IMR-90 (cell line): Measurements from ENCODE around the gene IPO13. TPM values are rescaled to one million over a fixed set of nuclear protein-coding genes. Genes with fewer than 3 reads are reported as not detected.

ENCODE experiments used
- ATAC-seq: fragments of 200-7000 bp; cut with Tn5 transposase; 2 replicates; pipeline ENCODE4 v1.9.1; 2020; ENCODE audit warnings: low read depth, mild to moderate bottlenecking, moderate library complexity
- BruUV-seq: library from RNA; stranded (reverse); fragments of 400-500 nt; replicated peaks from 2 replicates; lab custom pipeline; 2021; lab: Mats Ljungman, UMichigan
- CTCF ChIA-PET: fragments of 300-600 bp; formaldehyde crosslinking; extraction: SDS; loops from one replicate; lab custom pipeline; 2021; ENCODE audit warnings: antibody characterized with exemption; lab: Yijun Ruan, JAX
- POLR2A ChIA-PET: fragments of 300-600 bp; sonication (Branson Sonifier 250); formaldehyde crosslinking; loops from one replicate; lab custom pipeline; 2022; ENCODE audit warnings: antibody characterized with exemption; ENCODE audit not compliant: unreplicated experiment; lab: Charles Lee
- DNase-seq: peaks from one replicate; pipeline ENCODE4 v3.0.0; 2013
- H2AFZ ChIP-seq: replicated peaks from 2 replicates; pipeline ENCODE3; 2013; ENCODE audit warnings: low read length, mild to moderate bottlenecking; ENCODE audit not compliant: poor library complexity
- H2AK5ac ChIP-seq: 2 replicates; pipeline ENCODE4 v1.6.1; 2013; ENCODE audit warnings: low read depth, low read length, inconsistent platforms
- H2AK9ac ChIP-seq: replicated peaks from 2 replicates; pipeline ENCODE3; 2013; ENCODE audit warnings: mild to moderate bottlenecking, low read depth, low read length, moderate library complexity; ENCODE audit not compliant: poor library complexity
- H2BK120ac ChIP-seq: 2 replicates; pipeline ENCODE4 v1.6.1; 2013; ENCODE audit warnings: low read depth, low read length, inconsistent platforms
- H2BK15ac ChIP-seq: 3 replicates; pipeline ENCODE4 v1.6.1; 2013; ENCODE audit warnings: low read depth, low read length, inconsistent platforms
- H2BK20ac ChIP-seq: 2 replicates; pipeline ENCODE4 v1.6.1; 2013; ENCODE audit warnings: low read depth, mild to moderate bottlenecking, inconsistent platforms, low read length, moderate library complexity
- H2BK5ac ChIP-seq: 2 replicates; pipeline ENCODE4 v1.6.1; 2013; ENCODE audit warnings: mild to moderate bottlenecking, low read depth, low read length, inconsistent platforms; ENCODE audit not compliant: poor library complexity, severe bottlenecking
- H3K14ac ChIP-seq: replicated peaks from 2 replicates; pipeline ENCODE4 v1.6.1; 2013; ENCODE audit warnings: low read depth, low read length, inconsistent platforms
- H3K18ac ChIP-seq: 2 replicates; pipeline ENCODE4 v1.6.1; 2013; ENCODE audit warnings: low read depth, low read length, control low read depth
- H3K23ac ChIP-seq: 2 replicates; pipeline ENCODE4 v1.6.1; 2013; ENCODE audit warnings: low read depth, low read length, inconsistent platforms
- H3K27ac ChIP-seq: 2 replicates; pipeline ENCODE4 v1.5.1; 2013; ENCODE audit warnings: mild to moderate bottlenecking, control low read depth, low read length; ENCODE audit not compliant: insufficient read depth
- H3K27me3 ChIP-seq: 2 replicates; pipeline ENCODE4 v1.6.1; 2013; ENCODE audit warnings: low read length; ENCODE audit not compliant: control insufficient read depth, insufficient read depth
- H3K36me3 ChIP-seq: 2 replicates; pipeline ENCODE4 v1.6.1; 2013; ENCODE audit warnings: low read length, mixed read lengths; ENCODE audit not compliant: control insufficient read depth, insufficient read depth
- H3K4ac ChIP-seq: 2 replicates; pipeline ENCODE4 v1.6.1; 2013; ENCODE audit warnings: low read depth, low read length, inconsistent platforms
- H3K4me1 ChIP-seq: 2 replicates; pipeline ENCODE4 v1.6.1; 2013; ENCODE audit warnings: low read length, mixed read lengths; ENCODE audit not compliant: control insufficient read depth, insufficient read depth
- H3K4me2 ChIP-seq: 2 replicates; pipeline ENCODE4 v1.6.1; 2013; ENCODE audit warnings: low read depth, mild to moderate bottlenecking, control low read depth, low read length, moderate library complexity
- H3K4me3 ChIP-seq: 2 replicates; pipeline ENCODE4 v1.5.1; 2013; ENCODE audit warnings: low read depth, mild to moderate bottlenecking, control low read depth, low read length, moderate library complexity; ENCODE audit not compliant: insufficient read depth
- H3K56ac ChIP-seq: 2 replicates; pipeline ENCODE4 v1.6.1; 2013; ENCODE audit warnings: low read length, inconsistent platforms; ENCODE audit not compliant: insufficient read depth; ENCODE audit errors: extremely low read depth
- H3K79me1 ChIP-seq, 2 experiments: 2 replicates each; pipeline ENCODE4 v1.6.1; 2013; ENCODE audit warnings: low read length in 2 of 2, inconsistent platforms in 1 of 2, low read depth in 1 of 2
- H3K9ac ChIP-seq: 2 replicates; pipeline ENCODE4 v1.6.1; 2013; ENCODE audit warnings: low read depth, low read length, control low read depth
- H3K9me1 ChIP-seq: 2 replicates; pipeline ENCODE4 v1.6.1; 2013; ENCODE audit warnings: low read length, inconsistent platforms; ENCODE audit not compliant: insufficient read depth
- H3K9me3 ChIP-seq: 2 replicates; pipeline ENCODE4 v1.6.1; 2013; ENCODE audit warnings: low read length; ENCODE audit not compliant: control insufficient read depth, insufficient read depth
- H4K20me1 ChIP-seq: 2 replicates; pipeline ENCODE4 v1.6.1; 2013; ENCODE audit warnings: low read length, inconsistent platforms; ENCODE audit not compliant: insufficient read depth
- H4K5ac ChIP-seq: 2 replicates; pipeline ENCODE4 v1.6.1; 2013; ENCODE audit warnings: mild to moderate bottlenecking, low read depth, low read length, control low read depth
- H4K8ac ChIP-seq, 2 experiments: 2 replicates each; pipeline ENCODE4 v1.6.1; 2013; ENCODE audit warnings: low read depth in 2 of 2, low read length in 2 of 2, control low read depth in 1 of 2, inconsistent platforms in 1 of 2
- H4K91ac ChIP-seq: 2 replicates; pipeline ENCODE4 v1.6.1; 2013; ENCODE audit warnings: low read depth, low read length, inconsistent platforms; ENCODE audit not compliant: insufficient read depth
- BHLHE40 ChIP-seq: fragments of 150-350 bp; IDR thresholded peaks from 2 replicates; pipeline ENCODE4 v1.6.1; 2016; ENCODE audit warnings: mild to moderate bottlenecking, low read depth, low read length
- CEBPB ChIP-seq: IDR thresholded peaks from 2 replicates; pipeline ENCODE4 v1.6.1; 2012; ENCODE audit warnings: low read depth, low read length, improper control_type of control experiment
- CHD1 ChIP-seq: IDR thresholded peaks from 2 replicates; pipeline ENCODE4 v1.6.1; 2012; ENCODE audit warnings: low read depth, low read length, improper control_type of control experiment
- FOS ChIP-seq: fragments of 150-350 bp; IDR thresholded peaks from 2 replicates; pipeline ENCODE4 v1.6.1; 2016; ENCODE audit warnings: low read depth, low read length
- MAFK ChIP-seq: IDR thresholded peaks from 2 replicates; pipeline ENCODE4 v1.6.1; 2012; ENCODE audit warnings: low read depth, low read length, improper control_type of control experiment
- MAZ ChIP-seq: IDR thresholded peaks from 2 replicates; pipeline ENCODE4 v1.6.1; 2012; ENCODE audit warnings: low read depth, mild to moderate bottlenecking, low read length, improper control_type of control experiment, moderate library complexity, borderline replicate concordance
- MXI1 ChIP-seq: IDR thresholded peaks from 2 replicates; pipeline ENCODE4 v1.6.1; 2012; ENCODE audit warnings: low read depth, mild to moderate bottlenecking, low read length, moderate library complexity, borderline replicate concordance
- NFE2L2 ChIP-seq: fragments of 150-350 bp; IDR thresholded peaks from 2 replicates; pipeline ENCODE4 v1.6.1; 2016; ENCODE audit warnings: low read depth, mild to moderate bottlenecking, low read length
- POLR2A ChIP-seq: IDR thresholded peaks from 2 replicates; pipeline ENCODE4 v1.6.1; 2012; ENCODE audit warnings: mild to moderate bottlenecking, low read depth, low read length
- RAD21 ChIP-seq: IDR thresholded peaks from 2 replicates; pipeline ENCODE4 v1.6.1; 2012; ENCODE audit warnings: low read length, improper control_type of control experiment
- RCOR1 ChIP-seq: IDR thresholded peaks from 2 replicates; pipeline ENCODE4 v1.6.1; 2012; ENCODE audit warnings: mild to moderate bottlenecking, low read length, improper control_type of control experiment; ENCODE audit not compliant: insufficient replicate concordance
- RFX5 ChIP-seq: IDR thresholded peaks from 2 replicates; pipeline ENCODE4 v1.8.0; 2012; ENCODE audit warnings: low read depth, mild to moderate bottlenecking, low read length, moderate library complexity
- SMC3 ChIP-seq: fragments of 150-350 bp; IDR thresholded peaks from 2 replicates; pipeline ENCODE4 v1.6.1; 2016; ENCODE audit warnings: low read depth, mild to moderate bottlenecking, antibody characterized with exemption, low read length, moderate library complexity
- WGBS, 2 experiments: methylation state at CpG; one replicate each; pipeline versions ENCODE4 v1.1.5 to v1.1.7; 2013; ENCODE audit warnings: missing lambda C conversion rate in 2 of 2; ENCODE audit not compliant: insufficient read length in 1 of 2; ENCODE audit errors: extremely low coverage in 2 of 2; 5-methylcytosine and 5-hydroxymethylcytosine counted together
- dilution Hi-C: fragments of 300-500 bp; cut with HindIII; formaldehyde crosslinking; loops from one replicate; pipeline ENCODE4 v1.14.3; 2018; ENCODE audit warnings: low sequenced_read_pairs; ENCODE audit not compliant: unreplicated experiment
- in situ Hi-C: fragments of 300-500 bp; cut with MboI; formaldehyde crosslinking; loops from 3 replicates; pipeline ENCODE4 v1.14.3; 2019; ENCODE audit warnings: low sequenced_read_pairs, inconsistent platforms, mixed read lengths
- intact Hi-C: fragments of 100-400 bp; cut with micrococcal nuclease; formaldehyde crosslinking; loops from 2 replicates; pipeline ENCODE4 v1.10.0; 2022
- polyA plus RNA-seq, 3 experiments: library from polyadenylated mRNA; depleted of rRNA; stranded (reverse); fragments of >200 nt; gene quantifications; 2 replicates each; pipeline ENCODE4 v1.2.3, GENCODE V29; 2012; ENCODE audit warnings: low replicate concordance in 1 of 3
- total RNA-seq: library from RNA; depleted of rRNA; stranded (reverse); fragments of >200 nt; gene quantifications from 2 replicates; pipeline ENCODE4 v1.2.3, GENCODE V29; 2012
- TF ChIP-seq, protein P1 (sequence below): conservative IDR thresholded peaks from 2 replicates; pipeline ENCODE4 v1.5.1; 2012; ENCODE audit warnings: mild to moderate bottlenecking, low read depth, low read length, improper control_type of control experiment
- TF ChIP-seq, protein P2 (sequence below): fragments of 150-350 bp; IDR thresholded peaks from 2 replicates; pipeline ENCODE4 v1.6.1; 2016; ENCODE audit warnings: low read depth, mild to moderate bottlenecking, low read length, moderate library complexity, borderline replicate concordance
- TF ChIP-seq, protein P3 (sequence below): fragments of 150-350 bp; IDR thresholded peaks from 2 replicates; pipeline ENCODE4 v1.6.1; 2017; ENCODE audit warnings: mild to moderate bottlenecking, antibody characterized with exemption, low read length, low read depth

Gene IPO13
- total and polyA plus RNA-seq, 2 of the 4 experiments (the other 2 are of a cell fraction), result 15.2 to 18.7 TPM

DNA sequence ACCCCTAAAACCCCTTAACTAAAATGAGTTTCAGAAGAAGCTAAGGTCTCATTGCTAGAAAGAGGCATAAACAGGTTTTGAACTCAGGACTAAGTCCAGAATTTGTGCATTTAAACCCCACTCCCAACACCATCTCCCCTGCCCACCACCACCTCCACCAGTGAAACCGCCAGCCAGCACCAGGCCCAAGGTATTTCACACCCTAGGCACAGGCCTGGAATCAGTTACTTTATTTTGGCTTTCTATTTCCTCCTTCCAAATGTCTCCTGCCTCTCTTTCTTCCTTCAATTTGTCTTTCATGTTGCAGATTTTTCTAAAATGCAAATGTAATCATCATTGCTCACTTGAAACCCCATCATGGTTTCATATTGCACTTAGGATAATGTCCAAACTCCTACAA, 1.9 kb upstream of the IPO13 start:
- Histone ChIP-seq H3K79me1 (peaks cover 9 to 31% of the 10 kb centered on the region in 2 experiments; a peak in 3 of 4 replicates), H4K91ac (no peak overlapping the region), H2AK9ac (no peak overlapping the region), H2AK5ac (no peak overlapping the region), H2BK5ac (no peak overlapping the region), H3K18ac (no peak overlapping the region), H3K14ac (no peak overlapping the region), H2BK20ac (no peak overlapping the region), H2AFZ (no peak overlapping the region), H3K56ac (no peak overlapping the region), H2BK15ac (no peak overlapping the region), H3K4ac (no peak overlapping the region), H3K4me3 (no peak overlapping the region), H3K23ac (no peak overlapping the region), H4K20me1 (no peaks in the 10 kb centered on the region), H3K36me3 (peaks cover 3% of the 10 kb centered on the region), H4K8ac (no peak overlapping the region), H3K27ac (no peak overlapping the region), H3K9ac (no peak overlapping the region), H3K4me2 (no peak overlapping the region), H4K5ac (no peak overlapping the region), H3K27me3 (no peaks in the 10 kb centered on the region), H3K9me3 (no peaks in the 10 kb centered on the region), H3K9me1 (peaks cover 14% of the 10 kb centered on the region), H2BK120ac (no peak overlapping the region), H3K4me1 (peaks cover 15% of the 10 kb centered on the region)
- POLR2A ChIA-PET, result no interaction called here
- BruUV-seq, result no TSS peak
- TF ChIP-seq, protein P1, sequence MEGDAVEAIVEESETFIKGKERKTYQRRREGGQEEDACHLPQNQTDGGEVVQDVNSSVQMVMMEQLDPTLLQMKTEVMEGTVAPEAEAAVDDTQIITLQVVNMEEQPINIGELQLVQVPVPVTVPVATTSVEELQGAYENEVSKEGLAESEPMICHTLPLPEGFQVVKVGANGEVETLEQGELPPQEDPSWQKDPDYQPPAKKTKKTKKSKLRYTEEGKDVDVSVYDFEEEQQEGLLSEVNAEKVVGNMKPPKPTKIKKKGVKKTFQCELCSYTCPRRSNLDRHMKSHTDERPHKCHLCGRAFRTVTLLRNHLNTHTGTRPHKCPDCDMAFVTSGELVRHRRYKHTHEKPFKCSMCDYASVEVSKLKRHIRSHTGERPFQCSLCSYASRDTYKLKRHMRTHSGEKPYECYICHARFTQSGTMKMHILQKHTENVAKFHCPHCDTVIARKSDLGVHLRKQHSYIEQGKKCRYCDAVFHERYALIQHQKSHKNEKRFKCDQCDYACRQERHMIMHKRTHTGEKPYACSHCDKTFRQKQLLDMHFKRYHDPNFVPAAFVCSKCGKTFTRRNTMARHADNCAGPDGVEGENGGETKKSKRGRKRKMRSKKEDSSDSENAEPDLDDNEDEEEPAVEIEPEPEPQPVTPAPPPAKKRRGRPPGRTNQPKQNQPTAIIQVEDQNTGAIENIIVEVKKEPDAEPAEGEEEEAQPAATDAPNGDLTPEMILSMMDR, result no peak
- TF ChIP-seq CEBPB, result no peak
- TF ChIP-seq POLR2A, result no peak
- no peak for TF ChIP-seq MAZ
- TF ChIP-seq MXI1, result no peak
- TF ChIP-seq FOS, result no peak
- TF ChIP-seq NFE2L2, result no peak
- no peak for TF ChIP-seq MAFK
- TF ChIP-seq RCOR1, result no peak
- no peak for TF ChIP-seq RFX5
- TF ChIP-seq, protein P2, sequence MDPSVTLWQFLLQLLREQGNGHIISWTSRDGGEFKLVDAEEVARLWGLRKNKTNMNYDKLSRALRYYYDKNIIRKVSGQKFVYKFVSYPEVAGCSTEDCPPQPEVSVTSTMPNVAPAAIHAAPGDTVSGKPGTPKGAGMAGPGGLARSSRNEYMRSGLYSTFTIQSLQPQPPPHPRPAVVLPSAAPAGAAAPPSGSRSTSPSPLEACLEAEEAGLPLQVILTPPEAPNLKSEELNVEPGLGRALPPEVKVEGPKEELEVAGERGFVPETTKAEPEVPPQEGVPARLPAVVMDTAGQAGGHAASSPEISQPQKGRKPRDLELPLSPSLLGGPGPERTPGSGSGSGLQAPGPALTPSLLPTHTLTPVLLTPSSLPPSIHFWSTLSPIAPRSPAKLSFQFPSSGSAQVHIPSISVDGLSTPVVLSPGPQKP, result no peak
- TF ChIP-seq BHLHE40, result no peak
- TF ChIP-seq RAD21, result no peak
- TF ChIP-seq CHD1, result no peak
- no peak for TF ChIP-seq SMC3
- TF ChIP-seq, protein P3, sequence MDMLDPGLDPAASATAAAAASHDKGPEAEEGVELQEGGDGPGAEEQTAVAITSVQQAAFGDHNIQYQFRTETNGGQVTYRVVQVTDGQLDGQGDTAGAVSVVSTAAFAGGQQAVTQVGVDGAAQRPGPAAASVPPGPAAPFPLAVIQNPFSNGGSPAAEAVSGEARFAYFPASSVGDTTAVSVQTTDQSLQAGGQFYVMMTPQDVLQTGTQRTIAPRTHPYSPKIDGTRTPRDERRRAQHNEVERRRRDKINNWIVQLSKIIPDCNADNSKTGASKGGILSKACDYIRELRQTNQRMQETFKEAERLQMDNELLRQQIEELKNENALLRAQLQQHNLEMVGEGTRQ, result no peak
- dilution Hi-C loops, result no loop called here
- 100% methylated on average over 1 of the region's 1 CpG; no CpG with 5 or more reads in 1 of the 2 experiments for WGBS, 2 experiments
- no peak for ATAC-seq
- no peak for DNase-seq
- in situ Hi-C loops, result no loop called here
- CTCF ChIA-PET, result no interaction called here
- intact Hi-C loops, result no loop called here
